Cardiac muscle cell (in vitro differentiated cells and primary cell): ENCODE measurements around the gene MNX1. TPM values are rescaled to one million over a fixed set of nuclear protein-coding genes. Genes with fewer than 3 reads are reported as not detected.

Experiments used
- DNase-seq, 2 donors: peaks; one replicate each; pipeline versions ENCODE4 v3.0.0 to v3.0.0-alpha.2; 2010 to 2017; ENCODE audit warnings: low read depth in 1 of 2, low spot score in 1 of 2
- H3K27ac ChIP-seq: fragments of 200-600 bp; sonication (generic); 2 replicates; pipeline ENCODE4 v1.5.1; 2016
- H3K27me3 ChIP-seq: fragments of 200-600 bp; sonication (generic); 2 replicates; pipeline ENCODE4 v1.6.0; 2016; ENCODE audit warnings: control low read depth
- H3K36me3 ChIP-seq: fragments of 200-600 bp; sonication (generic); 2 replicates; pipeline ENCODE4 v1.5.1; 2016; ENCODE audit warnings: control low read depth
- H3K4me1 ChIP-seq: fragments of 200-600 bp; sonication (generic); 2 replicates; pipeline ENCODE4 v1.8.1; 2017; ENCODE audit warnings: low read depth, mild to moderate bottlenecking, mixed run types
- H3K4me3 ChIP-seq: fragments of 200-600 bp; sonication (generic); 2 replicates; pipeline ENCODE4 v1.5.1; 2016; ENCODE audit warnings: mild to moderate bottlenecking
- H3K9me3 ChIP-seq: fragments of 200-600 bp; sonication (generic); 2 replicates; pipeline ENCODE4 v1.5.1; 2017; ENCODE audit warnings: low read depth, mild to moderate bottlenecking, control low read depth
- CTCF ChIP-seq: IDR thresholded peaks from 2 replicates; pipeline ENCODE4 v1.5.1; 2012; ENCODE audit warnings: low read depth, mild to moderate bottlenecking, low read length
- polyA plus RNA-seq: library from polyadenylated mRNA; unstranded; fragments of >200 nt; fragmentation: Nextera tagmentation; extraction: Ambion mirVana; gene quantifications from 2 replicates; pipeline ENCODE4 v1.2.1, GENCODE V29; 2016
- total RNA-seq: library from RNA; depleted of rRNA; stranded (reverse); fragments of >200 nt; gene quantifications from 2 replicates; pipeline ENCODE4 v1.2.3, GENCODE V29; 2016

The MNX1 gene
- total and polyA plus RNA-seq, 2 experiments from 2014 or later, result 0.35 to 0.77 TPM

GRCh38 chr7:156993021-156993924 is 17.2 kb downstream of the MNX1 start:
- Histone ChIP-seq H3K27me3 (peaks cover 67% of the 10 kb centered on the region), H3K27ac (no peak overlapping the region), H3K9me3 (no peaks in the 10 kb centered on the region), H3K4me1 (no peaks in the 10 kb centered on the region), H3K4me3 (no peak overlapping the region), H3K36me3 (no peaks in the 10 kb centered on the region)
- TF ChIP-seq CTCF, result no peak
- peak in 1 of 2 donors; percentile 70 for DNase-seq

- Histone ChIP-seq H3K27ac (no peak overlapping the region), H3K36me3 (no peaks in the 10 kb centered on the region), H3K9me3 (no peaks in the 10 kb centered on the region), H3K4me3 (no peak overlapping the region), H3K4me1 (no peaks in the 10 kb centered on the region), H3K27me3 (peaks cover 35% of the 10 kb centered on the region)
- TF ChIP-seq CTCF, result no peak
- DNase-seq, result no peak
Measured at GRCh38 chr7:156989766-156990535, 20.5 kb downstream of the MNX1 start.

- Histone ChIP-seq H3K9me3 (no peaks in the 10 kb centered on the region), H3K27me3 (peaks cover 21% of the 10 kb centered on the region), H3K36me3 (no peaks in the 10 kb centered on the region), H3K4me3 (no peak overlapping the region), H3K4me1 (no peaks in the 10 kb centered on the region), H3K27ac (no peak overlapping the region)
- no peak for TF ChIP-seq CTCF
- peak in 1 of 2 donors; percentile 45 for DNase-seq
Measured at GRCh38 chr7:156988343-156989185, 21.9 kb downstream of the MNX1 start.

- Histone ChIP-seq H3K4me3 (no peak overlapping the region), H3K27ac (no peak overlapping the region), H3K4me1 (no peaks in the 10 kb centered on the region), H3K9me3 (no peaks in the 10 kb centered on the region), H3K36me3 (no peaks in the 10 kb centered on the region), H3K27me3 (peaks cover 4% of the 10 kb centered on the region)
- DNase-seq, result no peak
- no peak for TF ChIP-seq CTCF
Measured at GRCh38 chr7:156986378-156986777, 24.1 kb downstream of the MNX1 start.
